Lung microvascular endothelial cell (primary cell): ENCODE results near the gene LKAAEAR1. TPM values are rescaled to one million over a fixed set of nuclear protein-coding genes. Genes with fewer than 3 reads are reported as not detected.
"Not testable (repeated sequence)": the region's sequence is repeated elsewhere in the genome, so short reads cannot be mapped to it uniquely, and the experiment has no call there.

Source experiments
- DNase-seq, 2 donors: peaks; one replicate each; pipeline versions ENCODE4 v3.0.0 to v3.0.0-alpha.2; 2010; ENCODE audit warnings: low read depth in 2 of 2
- total RNA-seq: library from RNA; depleted of rRNA; stranded (reverse); fragments of >200 nt; gene quantifications from 2 replicates; pipeline ENCODE4 v1.2.1, GENCODE V29; 2014

LKAAEAR1 gene
- 0.20 and 0.22 TPM in 2 replicates for total RNA-seq

- DNase-seq, result no peak
These were observed at the start of gene LKAAEAR1 for GRCh38 chr20:64083804-64084684. TSS of gene LKAAEAR1 (minus strand) at chr20:64084398. CDS start at chr20:64084219, 179 bp downstream.

GRCh38 chr20:64131406-64131805 lies 47.2 kb upstream of the LKAAEAR1 start:
- DNase-seq, result peak; percentile 31 to 52

- no peak for DNase-seq
These were observed 46.7 kb upstream of the LKAAEAR1 start for GRCh38 chr20:64130876-64131275.

GRCh38 chr20:64130271-64130670 lies 46.1 kb upstream of the LKAAEAR1 start:
- DNase-seq, result no peak

DNA sequence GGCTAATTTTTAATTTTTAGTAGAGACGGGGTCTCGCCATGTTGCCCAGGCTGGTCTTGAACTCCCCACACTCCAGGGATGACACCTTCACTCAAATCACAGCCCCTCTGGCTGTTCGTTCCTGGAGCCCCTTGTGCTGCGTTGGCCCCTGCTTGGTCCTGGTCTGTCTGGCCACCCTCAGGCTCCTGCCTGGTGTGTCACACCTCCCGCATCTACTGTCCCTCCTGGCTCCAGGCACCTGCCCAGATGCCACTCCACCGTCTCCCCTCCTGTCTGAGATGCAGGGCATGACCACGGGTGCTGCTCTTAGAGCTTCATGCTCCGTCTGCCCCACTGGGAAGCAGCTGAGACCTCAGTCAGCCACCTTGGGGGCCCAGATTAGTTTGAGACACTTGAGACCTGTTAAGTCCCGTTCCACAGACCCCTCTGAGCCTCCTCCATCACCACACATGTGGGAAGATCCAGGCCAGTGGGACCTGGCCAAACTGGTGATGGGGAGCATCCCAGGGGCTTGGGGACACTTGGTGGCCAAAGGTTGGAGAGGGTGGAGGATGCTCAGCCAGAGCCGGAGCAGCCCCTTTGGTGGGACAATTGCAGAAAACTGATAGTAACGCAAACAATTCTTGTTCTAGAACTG lies 45.1 kb upstream of the LKAAEAR1 start:
- no peak for DNase-seq

DNA sequence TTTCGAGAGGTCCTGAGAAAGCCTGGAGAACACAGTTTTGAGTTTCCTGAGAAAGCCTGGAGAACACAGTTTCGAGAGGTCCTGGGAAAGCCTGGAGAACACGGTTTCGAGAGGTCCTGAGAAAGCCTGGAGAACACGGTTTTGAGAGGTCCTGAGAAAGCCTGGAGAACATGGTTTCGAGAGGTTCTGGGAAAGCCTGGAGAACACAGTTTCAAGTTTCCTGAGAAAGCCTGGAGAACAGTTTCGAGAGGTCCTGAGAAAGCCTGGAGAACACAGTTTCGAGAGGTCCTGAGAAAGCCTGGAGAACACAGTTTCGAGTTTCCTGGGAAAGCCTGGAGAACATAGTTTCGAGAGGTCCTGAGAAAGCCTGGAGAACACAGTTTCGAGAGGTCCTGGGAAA lies 39.3 kb upstream of the LKAAEAR1 start:
- DNase-seq, result not testable (repeated sequence)

DNA sequence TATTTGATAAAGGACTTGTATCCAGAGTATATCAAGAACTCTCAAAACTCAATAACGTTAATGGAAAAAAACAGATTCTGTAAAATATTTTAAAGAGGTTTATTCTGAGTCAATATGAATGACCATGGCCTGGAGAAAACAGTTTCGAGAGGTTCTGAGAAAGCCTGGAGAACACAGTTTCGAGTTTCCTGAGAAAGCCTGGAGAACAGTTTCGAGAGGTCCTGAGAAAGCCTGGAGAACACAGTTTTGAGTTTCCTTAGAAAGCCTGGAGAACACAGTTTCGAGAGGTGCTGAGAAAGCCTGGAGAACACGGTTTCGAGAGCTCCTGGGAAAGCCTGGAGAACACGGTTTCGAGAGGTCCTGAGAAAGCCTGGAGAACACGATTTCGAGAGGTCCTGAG lies 38.7 kb upstream of the LKAAEAR1 start:
- not testable (repeated sequence) for DNase-seq

DNA sequence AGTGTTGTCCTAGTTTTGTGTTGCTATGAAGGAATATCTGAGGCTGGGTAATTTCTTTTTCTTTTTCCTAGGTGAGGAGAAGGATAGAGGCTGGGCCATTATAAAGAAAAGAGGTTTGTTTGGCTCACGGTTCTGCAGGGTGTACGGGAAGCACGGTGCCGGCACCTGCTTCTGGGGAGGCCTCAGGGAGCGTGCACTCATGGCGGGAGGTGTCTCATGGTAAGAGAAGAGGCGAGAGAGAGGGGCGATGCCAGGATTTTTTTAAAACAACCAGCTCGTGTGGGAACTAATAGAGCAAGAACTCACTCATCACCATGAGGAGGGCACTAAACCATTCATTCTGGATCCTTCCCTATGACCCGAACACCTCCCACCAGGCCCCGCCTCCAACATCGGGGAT lies 37.4 kb upstream of the LKAAEAR1 start:
- no peak for DNase-seq

DNA sequence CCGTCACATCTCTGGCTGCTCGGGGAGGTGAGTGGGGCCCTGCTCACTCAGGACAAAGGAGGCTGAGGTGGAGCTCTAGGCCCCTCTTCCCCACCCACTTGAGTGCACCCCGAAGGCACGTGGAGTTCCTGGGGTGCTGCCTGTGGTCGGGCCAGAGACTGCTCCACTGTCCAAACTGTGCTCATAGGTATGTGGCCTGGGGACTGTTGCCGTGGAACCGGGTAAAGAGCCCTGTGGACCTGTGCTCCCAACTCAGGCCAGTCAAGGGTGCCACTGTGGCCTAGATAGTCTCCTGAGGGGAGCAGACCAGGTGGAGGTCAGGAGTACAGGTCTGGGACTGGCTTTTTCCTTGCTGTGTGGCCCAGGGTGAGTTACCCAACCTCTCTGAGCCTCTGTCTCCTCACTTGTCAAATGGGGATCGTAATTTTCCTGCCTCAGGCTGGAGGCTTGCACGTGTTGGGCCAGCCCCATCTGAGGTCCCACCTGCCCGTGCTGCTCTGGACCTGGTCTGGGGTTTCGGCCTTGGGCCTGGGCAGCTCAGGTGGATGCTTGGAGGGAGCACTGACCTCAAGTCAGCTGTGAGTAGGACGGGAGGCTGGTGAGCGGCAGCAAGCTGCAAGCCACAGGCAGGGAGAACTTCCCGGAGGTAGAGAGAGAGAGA lies 35.6 kb upstream of the LKAAEAR1 start:
- DNase-seq, result no peak

GRCh38 chr20:64119301-64119680 lies 35.1 kb upstream of the LKAAEAR1 start:
- DNase-seq, result no peak

- DNase-seq, result not testable (repeated sequence)
These were observed 33.2 kb upstream of the LKAAEAR1 start for GRCh38 chr20:64117432-64117777.

DNA sequence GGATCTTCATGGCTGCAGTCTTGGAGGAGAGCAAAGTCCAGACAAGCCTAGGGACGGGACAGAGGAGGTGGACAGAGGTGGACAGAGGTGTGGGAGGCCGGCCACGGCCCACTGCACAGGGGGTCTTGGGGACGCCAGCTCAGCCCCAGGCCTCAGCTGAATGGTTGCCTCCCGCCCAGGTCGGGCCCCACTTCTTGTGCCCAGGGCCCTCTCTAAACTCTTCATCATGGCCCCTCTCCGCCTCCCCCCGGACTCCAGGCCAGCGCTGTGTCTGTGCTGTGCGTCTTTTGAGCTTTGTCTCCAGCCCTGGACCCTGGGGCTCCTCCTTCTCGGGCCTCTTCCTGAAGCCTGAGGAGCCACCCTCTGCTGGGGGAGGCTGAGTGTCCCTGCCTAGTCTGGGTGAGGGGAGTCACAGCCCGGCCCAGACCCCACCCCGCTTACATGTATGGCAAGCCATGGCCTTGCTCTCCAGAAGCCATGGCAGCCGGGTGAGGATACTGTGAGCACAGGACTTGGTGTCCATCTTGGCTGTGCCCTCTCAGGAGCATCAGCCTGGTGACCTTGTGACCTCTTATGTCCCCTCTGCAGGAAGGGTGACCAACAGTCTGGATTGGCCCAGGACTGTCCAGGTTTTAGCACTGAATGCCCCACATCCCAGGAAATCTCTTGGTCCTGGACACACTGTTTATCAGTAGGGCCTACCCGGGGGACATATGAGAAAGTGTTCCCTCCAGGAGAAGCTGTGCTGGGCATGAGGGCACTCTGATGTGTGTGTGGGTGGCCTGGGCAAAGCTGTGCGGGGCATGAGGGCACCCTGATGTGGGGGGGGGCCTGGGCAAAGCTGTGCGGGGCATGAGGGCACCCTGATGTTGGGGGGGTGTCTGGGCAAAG lies 32.6 kb upstream of the LKAAEAR1 start:
- no peak for DNase-seq

DNA sequence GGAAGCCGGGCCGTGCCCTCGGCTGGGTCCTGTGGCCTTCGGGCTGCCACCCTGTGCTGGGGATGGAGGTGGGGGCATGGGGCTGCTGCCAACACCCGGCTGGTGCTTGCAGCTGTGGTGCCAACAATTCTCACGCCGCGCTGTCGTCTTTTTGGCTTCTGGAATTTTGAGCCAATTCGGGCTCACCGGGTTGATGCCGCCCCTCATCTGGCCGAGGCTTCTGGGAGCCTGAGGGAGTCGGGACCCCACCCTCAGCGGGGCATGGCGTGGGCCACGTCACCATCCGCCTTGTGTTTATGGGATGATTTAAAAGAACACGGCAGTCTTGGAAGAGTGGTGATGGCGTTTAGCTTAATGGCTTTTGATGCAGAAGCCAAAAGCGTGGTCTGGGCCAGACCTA lies 31.8 kb upstream of the LKAAEAR1 start:
- DNase-seq, result no peak

DNA sequence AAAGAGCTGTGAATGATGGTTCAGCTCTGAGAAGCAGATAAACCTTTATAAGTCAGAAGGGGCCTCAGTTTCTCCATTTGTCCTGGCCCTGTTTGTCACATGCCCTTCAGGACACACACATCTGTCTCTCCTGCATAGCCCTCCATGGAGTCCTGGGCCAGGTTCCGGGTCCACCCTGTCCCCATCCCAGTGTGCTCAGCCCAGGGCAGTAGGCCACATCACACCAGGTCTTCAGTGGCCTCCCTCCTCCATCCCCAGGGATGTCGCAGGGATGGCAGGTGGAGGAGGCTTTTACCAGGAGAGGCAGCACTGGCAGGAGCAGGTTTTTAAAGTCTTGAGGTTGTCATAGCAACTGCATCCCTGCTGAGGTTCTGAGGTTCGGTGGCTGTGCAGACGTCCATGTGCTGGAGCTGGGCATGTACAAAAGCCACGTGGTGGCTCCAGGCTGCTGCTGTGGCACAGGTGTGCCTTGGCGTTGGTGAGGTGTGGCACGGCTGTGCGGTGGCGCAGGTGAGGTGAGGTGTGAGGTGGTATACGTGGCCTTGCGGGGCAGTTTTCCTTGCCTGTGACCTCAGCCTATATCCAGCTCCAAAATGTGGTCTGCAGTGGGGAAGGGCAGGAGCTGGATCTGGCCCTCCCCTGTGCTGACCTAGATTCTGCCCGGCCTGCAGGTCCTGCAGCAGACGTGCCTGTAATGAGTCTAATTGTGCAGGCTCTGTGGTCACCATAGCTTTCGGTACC lies 31.1 kb upstream of the LKAAEAR1 start:
- no peak for DNase-seq

DNA sequence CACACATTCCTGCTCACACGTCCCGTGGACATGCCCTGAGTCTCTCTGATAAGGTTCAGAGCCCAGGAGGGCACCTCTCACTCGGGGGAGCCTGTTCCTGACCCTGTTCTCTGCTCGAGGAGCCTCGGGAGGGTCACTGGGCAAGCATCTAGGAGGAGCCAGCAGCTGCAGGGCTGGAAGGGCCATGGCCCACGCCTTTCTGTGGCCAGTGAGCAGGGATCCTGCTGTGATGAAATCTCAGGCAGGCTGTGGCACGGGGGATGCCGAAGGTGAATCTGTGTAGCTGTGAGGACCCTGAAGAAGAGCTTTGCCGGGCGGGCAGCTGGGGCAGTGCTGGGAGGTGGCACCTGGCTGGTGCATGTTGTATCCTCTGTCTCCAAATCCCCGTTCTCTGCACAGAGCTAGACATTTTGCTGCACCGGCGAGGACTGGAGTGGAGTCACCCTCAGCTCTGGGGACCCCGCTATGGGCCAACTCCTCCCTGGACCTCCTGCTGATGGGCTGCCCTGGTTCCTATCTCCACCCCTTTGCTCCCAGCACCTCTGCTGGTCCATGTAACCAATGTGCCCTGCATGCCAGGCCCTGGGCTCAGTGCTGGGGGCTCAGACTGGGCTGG lies 30.3 kb upstream of the LKAAEAR1 start:
- DNase-seq, result no peak

GRCh38 chr20:64113796-64114355 lies 29.7 kb upstream of the LKAAEAR1 start:
- no peak for DNase-seq

GRCh38 chr20:64113444-64113775 lies 29.2 kb upstream of the LKAAEAR1 start:
- no peak for DNase-seq

DNA sequence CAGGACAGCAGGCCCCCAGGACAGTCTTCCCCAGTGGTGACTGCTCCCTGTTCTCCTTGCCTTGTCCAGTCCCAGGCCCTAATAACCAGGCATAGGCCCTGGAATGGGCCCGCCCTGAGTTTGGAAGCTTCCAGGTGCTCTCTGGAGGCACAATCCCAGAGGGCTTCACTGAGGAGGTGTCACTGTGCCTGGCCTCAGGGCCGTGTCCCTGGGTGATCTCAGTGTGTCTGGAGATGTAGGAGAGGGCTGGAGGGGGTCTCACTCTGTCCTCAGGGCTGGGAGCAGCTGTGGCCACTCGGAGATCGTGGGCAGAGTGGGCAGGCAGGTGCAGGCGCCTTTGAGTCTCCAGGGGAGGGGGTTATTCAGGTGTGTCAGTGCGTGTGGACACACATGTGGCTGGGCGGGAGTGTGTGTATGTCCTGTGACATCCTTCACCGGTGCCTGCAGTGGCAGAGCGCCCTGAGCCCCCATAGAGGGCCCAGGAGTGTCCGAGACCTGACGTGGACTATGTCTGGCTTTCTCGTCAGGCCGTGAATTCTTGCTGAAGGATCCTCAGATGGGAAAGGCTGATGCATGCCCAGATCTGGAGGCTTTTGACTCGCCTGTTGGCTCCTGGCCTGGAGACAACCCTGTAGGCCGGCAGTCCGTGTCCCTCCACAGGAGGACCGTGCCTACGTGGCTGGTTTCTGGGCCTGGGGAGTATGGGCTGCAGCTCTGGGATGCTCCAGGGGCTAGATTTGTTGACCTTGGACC lies 28.7 kb upstream of the LKAAEAR1 start:
- no peak for DNase-seq

DNA sequence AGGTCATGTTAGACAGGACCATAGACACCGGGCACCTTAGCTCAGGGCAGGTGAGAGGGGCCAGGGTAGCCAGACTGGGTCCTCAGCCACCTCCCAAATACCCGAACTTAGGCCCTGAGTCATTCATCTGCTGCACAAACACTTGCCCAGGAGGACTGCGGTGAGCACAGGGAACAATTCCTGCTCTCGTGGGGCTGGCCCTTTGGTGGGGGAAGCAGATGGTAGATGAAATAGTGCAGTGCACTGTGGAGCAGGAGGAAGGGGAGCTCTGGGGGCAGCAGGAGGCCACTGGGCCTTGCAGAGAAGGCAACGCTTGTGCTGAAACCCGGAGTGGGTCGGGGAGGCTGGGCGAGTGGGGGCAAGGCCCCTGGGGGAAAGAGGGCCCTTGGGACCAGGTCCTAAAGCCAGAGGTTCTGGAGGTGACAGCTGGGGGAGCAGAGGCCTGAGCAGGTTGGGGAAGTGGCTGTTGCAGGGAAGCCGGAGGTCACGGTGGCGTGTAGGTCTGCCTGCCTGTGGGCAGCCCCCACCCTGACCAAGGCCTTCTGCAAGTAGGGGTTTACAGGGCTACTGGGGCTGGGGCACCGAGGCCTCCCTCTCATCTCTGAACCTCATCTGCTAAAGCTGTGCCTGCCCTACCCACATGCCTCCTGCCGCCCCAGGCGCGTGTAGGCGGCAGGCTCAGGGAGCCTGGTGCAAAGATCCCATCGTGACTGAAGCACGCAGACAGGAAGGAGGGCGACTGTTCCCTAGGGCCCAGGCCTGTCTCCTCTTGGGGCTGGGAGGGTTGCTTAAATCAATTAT lies 27.8 kb upstream of the LKAAEAR1 start:
- no peak for DNase-seq
